ENCODE data around the gene NUF2. TPM values are rescaled to one million over a fixed set of nuclear protein-coding genes. Genes with fewer than 3 reads are reported as not detected.
"Not testable (repeated sequence)": the region's sequence is repeated elsewhere in the genome, so short reads cannot be mapped to it uniquely, and the experiment has no call there.

Gene NUF2
- total RNA-seq, 1 donor from 2014 or later, result 134 TPM

DNA sequence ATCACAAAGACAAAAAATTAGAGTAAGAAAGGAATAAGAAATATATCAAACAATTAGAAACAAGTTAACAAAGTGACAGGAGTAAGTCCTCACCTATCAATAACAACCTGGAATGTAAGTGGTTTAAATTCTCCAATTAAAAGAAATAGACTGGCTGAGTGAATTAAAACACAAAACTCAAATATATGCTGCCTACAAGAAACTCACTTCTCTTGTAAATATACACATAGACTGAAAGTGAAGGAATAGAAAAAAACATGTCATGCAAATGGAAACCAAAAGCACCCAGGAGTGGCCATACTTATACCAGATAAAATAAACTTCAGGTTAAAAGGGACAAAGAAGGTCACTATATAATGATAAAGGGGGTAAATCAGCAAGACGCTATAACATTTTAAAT lies 43.2 kb upstream of the NUF2 start:
- H3K4me1 Mint-ChIP-seq, result no peaks in the 10 kb centered on the region
- no peak overlapping the region for H3K4me3 Mint-ChIP-seq
- Histone ChIP-seq H3K4me1 (no peaks in the 10 kb centered on the region), H3K9ac (no peak overlapping the region), H3K9me3 (ENCODE audit: low read depth) (no peaks in the 10 kb centered on the region), H3K4me3 (no peak overlapping the region), H2AFZ (replicated peaks) (no peak overlapping the region), H3K4me2 (no peak overlapping the region), H3K36me3 (peaks cover 3% of the 10 kb centered on the region), H3K79me2 (ENCODE audit: low read depth) (no peaks in the 10 kb centered on the region), H3K27me3 (no peaks in the 10 kb centered on the region), H3K27ac (no peak overlapping the region), H3F3A (ENCODE audit: low read depth) (no peaks in the 10 kb centered on the region), H4K20me1 (ENCODE audit: low read depth) (no peaks in the 10 kb centered on the region)
- DNase-seq (ENCODE audit: low spot score), result no peak
- H3K36me3 Mint-ChIP-seq, result peaks cover 7% of the 10 kb centered on the region
- no peak overlapping the region for H3K27ac Mint-ChIP-seq
- peaks cover 14% of the 10 kb centered on the region for H3K9me3 Mint-ChIP-seq
- H3K27me3 Mint-ChIP-seq (ENCODE audit: insufficient read depth, low read depth), result no peaks in the 10 kb centered on the region
- TF ChIP-seq EZH2phosphoT487 (IDR thresholded peaks at IDR 0.05), result no peak
- no peak for TF ChIP-seq EZH2 (IDR thresholded peaks at IDR 0.05)
- TF ChIP-seq CTCF (IDR thresholded peaks at IDR 0.05), result no peak

DNA sequence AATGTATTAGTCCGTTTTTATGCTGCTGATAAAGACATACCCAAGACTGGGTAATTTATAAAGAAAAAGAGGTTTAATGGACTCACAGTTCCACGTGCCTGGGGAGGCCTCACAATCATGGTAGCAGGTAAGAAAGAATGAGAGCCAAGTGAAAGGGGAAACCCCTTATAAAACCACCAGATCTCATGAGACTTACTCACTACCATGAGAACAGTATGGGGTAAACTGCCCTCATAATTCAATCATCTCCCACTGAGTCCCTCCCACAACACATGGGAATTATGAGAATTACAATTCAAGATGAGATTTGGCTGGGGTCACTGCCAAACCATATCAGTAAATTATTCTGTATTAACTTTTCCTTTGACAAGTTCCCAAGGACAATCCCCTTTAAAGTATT lies 36.9 kb upstream of the NUF2 start:
- H3F3A ChIP-seq (ENCODE audit: low read depth); H3K4me1 Mint-ChIP-seq; H3K79me2 ChIP-seq (ENCODE audit: low read depth); H3K4me3 ChIP-seq; H3K36me3 ChIP-seq; H4K20me1 ChIP-seq (ENCODE audit: low read depth); H3K4me1 ChIP-seq; H3K9me3 Mint-ChIP-seq; H3K9me3 ChIP-seq (ENCODE audit: low read depth); H3K27me3 Mint-ChIP-seq (ENCODE audit: insufficient read depth, low read depth); H3K27ac Mint-ChIP-seq; H3K9ac ChIP-seq; H2AFZ ChIP-seq (replicated peaks); H3K27me3 ChIP-seq; H3K4me2 ChIP-seq; DNase-seq (ENCODE audit: low spot score); H3K4me3 Mint-ChIP-seq; H3K27ac ChIP-seq; H3K36me3 Mint-ChIP-seq: not testable (repeated sequence)

- Histone ChIP-seq H3K9me3 (ENCODE audit: low read depth) (no peaks in the 10 kb centered on the region), H3K4me2 (no peak overlapping the region), H3K27ac (no peak overlapping the region), H3K9ac (no peak overlapping the region), H3K27me3 (no peaks in the 10 kb centered on the region), H2AFZ (replicated peaks) (no peak overlapping the region), H3F3A (ENCODE audit: low read depth) (no peaks in the 10 kb centered on the region), H3K79me2 (ENCODE audit: low read depth) (no peaks in the 10 kb centered on the region), H3K36me3 (no peaks in the 10 kb centered on the region), H3K4me3 (no peak overlapping the region), H4K20me1 (ENCODE audit: low read depth) (no peaks in the 10 kb centered on the region), H3K4me1 (no peaks in the 10 kb centered on the region)
- no peak overlapping the region for H3K4me3 Mint-ChIP-seq
- no peak for DNase-seq (ENCODE audit: low spot score)
- TF ChIP-seq CTCF (IDR thresholded peaks at IDR 0.05) (no peak), EZH2phosphoT487 (IDR thresholded peaks at IDR 0.05) (no peak), EZH2 (IDR thresholded peaks at IDR 0.05) (no peak)
- no peak overlapping the region for H3K27ac Mint-ChIP-seq
- H3K9me3 Mint-ChIP-seq, result no peaks in the 10 kb centered on the region
- peaks cover 7% of the 10 kb centered on the region for H3K27me3 Mint-ChIP-seq (ENCODE audit: insufficient read depth, low read depth)
- peaks cover 2% of the 10 kb centered on the region for H3K4me1 Mint-ChIP-seq
- H3K36me3 Mint-ChIP-seq, result peaks cover 13% of the 10 kb centered on the region
Measured at GRCh38 chr1:163290025-163290640, 31.6 kb upstream of the NUF2 start.

DNA sequence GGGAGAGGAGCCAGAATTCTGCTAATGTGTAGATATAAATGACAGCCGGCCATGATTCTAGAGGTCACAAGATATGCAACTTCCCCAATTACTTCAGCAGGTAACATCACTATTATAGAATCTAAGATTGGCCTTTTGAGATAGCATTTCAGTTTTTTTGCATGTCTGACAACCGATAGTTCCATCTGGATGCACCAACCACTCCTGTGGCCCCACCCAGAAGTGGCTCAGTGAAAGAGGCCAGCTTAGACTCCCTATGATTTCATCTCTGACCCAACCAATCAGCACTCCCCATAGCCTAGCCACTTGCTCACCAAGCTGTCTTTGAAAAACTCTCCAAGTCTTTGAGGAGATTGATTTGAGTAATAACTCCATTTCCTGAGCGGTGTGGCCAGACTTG lies 30.3 kb upstream of the NUF2 start:
- Mint-ChIP-seq H3K36me3 (peaks cover 13% of the 10 kb centered on the region), H3K4me3 (no peak overlapping the region), H3K4me1 (no peaks in the 10 kb centered on the region), H3K27ac (no peak overlapping the region), H3K27me3 (ENCODE audit: insufficient read depth, low read depth) (peaks cover 7% of the 10 kb centered on the region), H3K9me3 (no peaks in the 10 kb centered on the region)
- Histone ChIP-seq H2AFZ (replicated peaks) (no peak overlapping the region), H3K4me3 (no peak overlapping the region), H3K9me3 (ENCODE audit: low read depth) (no peaks in the 10 kb centered on the region), H3K27ac (no peak overlapping the region), H4K20me1 (ENCODE audit: low read depth) (no peaks in the 10 kb centered on the region), H3K27me3 (no peaks in the 10 kb centered on the region), H3K9ac (no peak overlapping the region), H3K4me2 (no peak overlapping the region), H3K36me3 (no peaks in the 10 kb centered on the region), H3K79me2 (ENCODE audit: low read depth) (no peaks in the 10 kb centered on the region), H3K4me1 (peaks cover 1% of the 10 kb centered on the region), H3F3A (ENCODE audit: low read depth) (no peaks in the 10 kb centered on the region)
- no peak for DNase-seq (ENCODE audit: low spot score)
- TF ChIP-seq EZH2 (IDR thresholded peaks at IDR 0.05) (no peak), EZH2phosphoT487 (IDR thresholded peaks at IDR 0.05) (no peak), CTCF (IDR thresholded peaks at IDR 0.05) (no peak)

GRCh38 chr1:163292153-163292552 lies 29.6 kb upstream of the NUF2 start:
- not testable (repeated sequence) for H3K9me3 Mint-ChIP-seq; H3K36me3 ChIP-seq; H3K4me3 Mint-ChIP-seq; H3K27me3 Mint-ChIP-seq (ENCODE audit: insufficient read depth, low read depth); H3K9me3 ChIP-seq (ENCODE audit: low read depth); H3K9ac ChIP-seq; H3K27me3 ChIP-seq; H3K79me2 ChIP-seq (ENCODE audit: low read depth); H3K4me1 Mint-ChIP-seq; H3K27ac Mint-ChIP-seq; H3F3A ChIP-seq (ENCODE audit: low read depth); H3K4me1 ChIP-seq; DNase-seq (ENCODE audit: low spot score); H4K20me1 ChIP-seq (ENCODE audit: low read depth); H3K4me2 ChIP-seq; H3K27ac ChIP-seq; H2AFZ ChIP-seq (replicated peaks); H3K4me3 ChIP-seq
- H3K36me3 Mint-ChIP-seq, result peaks cover 13% of the 10 kb centered on the region

DNA sequence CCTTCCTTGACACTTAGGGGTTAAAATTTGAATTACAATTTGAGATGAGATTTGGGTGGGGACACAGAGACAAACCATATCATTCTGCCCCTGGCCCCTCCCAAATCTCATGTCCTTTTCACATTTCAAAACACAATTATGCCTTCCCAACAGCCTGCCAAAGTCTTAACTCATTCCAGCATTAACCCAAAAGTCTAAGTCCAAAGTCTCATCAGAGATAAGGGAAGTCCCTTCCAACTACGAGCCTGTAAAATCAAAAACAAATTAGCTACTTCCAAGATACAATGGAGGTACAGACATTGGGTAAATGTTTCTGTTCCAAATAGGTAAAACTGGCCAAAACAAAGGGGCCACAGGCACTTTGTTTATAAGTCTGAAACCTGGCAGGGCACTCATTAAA lies 28.3 kb upstream of the NUF2 start:
- H4K20me1 ChIP-seq (ENCODE audit: low read depth); H3K27ac Mint-ChIP-seq; H3F3A ChIP-seq (ENCODE audit: low read depth); H3K4me3 ChIP-seq; H3K9me3 Mint-ChIP-seq; H3K9me3 ChIP-seq (ENCODE audit: low read depth); H3K4me2 ChIP-seq; H3K9ac ChIP-seq; H3K79me2 ChIP-seq (ENCODE audit: low read depth); H3K4me3 Mint-ChIP-seq; H3K27me3 ChIP-seq; H2AFZ ChIP-seq (replicated peaks); H3K27me3 Mint-ChIP-seq (ENCODE audit: insufficient read depth, low read depth); H3K27ac ChIP-seq; H3K36me3 ChIP-seq; DNase-seq (ENCODE audit: low spot score); H3K4me1 Mint-ChIP-seq: not testable (repeated sequence)
- peaks cover 22% of the 10 kb centered on the region for H3K4me1 ChIP-seq
- peaks cover 13% of the 10 kb centered on the region for H3K36me3 Mint-ChIP-seq

Measured in neural progenitor cell (in vitro differentiated cells).